ENCODE measurements around the gene CADM4. TPM values are rescaled to one million over a fixed set of nuclear protein-coding genes. Genes with fewer than 3 reads are reported as not detected.

Gene CADM4
- total and polyA plus RNA-seq, 2 of the 8 experiments (the other 6 are each of a cell fraction or from before 2014, with no cell fraction given): 13.5 to 25.0 TPM

- TF ChIP-seq TBP (IDR thresholded peaks at IDR 0.05; ENCODE audit: low read depth, low read length): no peak
- TF ChIP-seq TCF12 (IDR thresholded peaks at IDR 0.05; ENCODE audit: low read depth, low read length): no peak
- TF ChIP-seq CREB1 (IDR thresholded peaks at IDR 0.05): no peak
- TF ChIP-seq MAX (IDR thresholded peaks at IDR 0.05): no peak
- TF ChIP-seq HDAC6 (IDR thresholded peaks at IDR 0.05; ENCODE audit: low read depth, low read length): no peak
- no peak for TF ChIP-seq EP300 (IDR thresholded peaks at IDR 0.05; ENCODE audit: borderline replicate concordance in 1 of 2, low read depth in 2 of 2, low read length in 2 of 2)
- no peak for TF ChIP-seq RAD21 (IDR thresholded peaks at IDR 0.05 in 1 of 2, conservative IDR thresholded peaks at IDR 0.05 in 1 of 2; ENCODE audit: low read depth in 2 of 2, low read length in 2 of 2)
These were observed 39.0 kb upstream of the CADM4 start (continued) for GRCh38 chr19:43678512-43679261.
